Breast epithelium (tissue), 4 donors: ENCODE results near the gene SELENOT. TPM values are rescaled to one million over a fixed set of nuclear protein-coding genes. Genes with fewer than 3 reads are reported as not detected.

ENCODE experiments used
- DNase-seq, 2 donors: peaks; one replicate each; pipeline ENCODE4 v3.0.0-alpha.2; 2019; ENCODE audit warnings: low spot score in 2 of 2
- H3K27ac ChIP-seq, 2 donors: fragments of 200-600 bp; sonication (generic) in 1 of 2; one replicate each; pipeline ENCODE4 v1.5.1; 2016 to 2019; ENCODE audit warnings: mild to moderate bottlenecking in 1 of 2
- H3K27me3 ChIP-seq, 2 donors: fragments of 200-600 bp; sonication (generic) in 1 of 2; one replicate each; pipeline versions ENCODE4 v1.5.1 to v1.6.0; 2017 to 2019; ENCODE audit warnings: control low read depth in 1 of 2, mild to moderate bottlenecking in 1 of 2
- H3K36me3 ChIP-seq: fragments of 200-600 bp; one replicate; pipeline ENCODE4 v1.5.1; 2019
- H3K4me1 ChIP-seq, 2 donors: fragments of 200-600 bp; sonication (generic); one replicate each; pipeline ENCODE4 v1.5.1; 2016 to 2019; ENCODE audit warnings: control low read depth in 1 of 2
- H3K4me3 ChIP-seq, 3 donors: fragments of 200-600 bp; sonication (generic); 1 replicate in 2 of 3; 2 replicates in 1 of 3; pipeline ENCODE4 v1.5.1; 2016 to 2019; ENCODE audit warnings: mild to moderate bottlenecking in 3 of 3, moderate library complexity in 2 of 3
- H3K9me3 ChIP-seq, 2 donors: fragments of 200-600 bp; sonication (generic) in 1 of 2; one replicate each; pipeline ENCODE4 v1.5.1; 2016 to 2019; ENCODE audit warnings: control low read depth in 1 of 2
- CTCF ChIP-seq, 3 donors: fragments of 450-650 bp; IDR thresholded peaks; one replicate each; pipeline ENCODE4 v1.5.1; 2016 to 2017; ENCODE audit warnings: antibody characterized with exemption in 3 of 3, mild to moderate bottlenecking in 3 of 3, moderate library complexity in 3 of 3
- POLR2A ChIP-seq: fragments of 450-650 bp; IDR thresholded peaks from one replicate; pipeline ENCODE4 v1.6.1; 2016; ENCODE audit warnings: antibody characterized with exemption, mild to moderate bottlenecking, moderate library complexity
- POLR2AphosphoS5 ChIP-seq, 3 donors: sonication (generic); formaldehyde crosslinking; IDR thresholded peaks; one replicate each; pipeline ENCODE4 v1.6.1; 2017; ENCODE audit warnings: antibody characterized with exemption in 3 of 3
- intact Hi-C: fragments of 100-400 bp; cut with DNase I; formaldehyde crosslinking; loops from one replicate; pipeline ENCODE4 v1.15.1; 2023; ENCODE audit warnings: low total_unique reads
- total RNA-seq, 3 donors: library from RNA; depleted of rRNA; stranded (reverse); fragments of >200 nt; gene quantifications; one replicate each; pipeline ENCODE4 v1.1.0, GENCODE V29; 2016

Gene SELENOT
- total RNA-seq, 3 donors from 2014 or later, result 86.9 to 143 (median 127) TPM

GRCh38 chr3:150627557-150627956, 24.4 kb downstream of the SELENOT start:
- Histone ChIP-seq H3K9me3 (no peaks in the 10 kb centered on the region), H3K27ac (no peak overlapping the region), H3K4me1 (no peaks in the 10 kb centered on the region), H3K36me3 (no peaks in the 10 kb centered on the region), H3K27me3 (no peaks in the 10 kb centered on the region), H3K4me3 (no peak overlapping the region)
- intact Hi-C loops, result no loop called here
- TF ChIP-seq POLR2AphosphoS5 (IDR thresholded peaks at IDR 0.05) (no peak), CTCF (IDR thresholded peaks at IDR 0.05) (no peak), POLR2A (no peak)
- DNase-seq, result no peak

GRCh38 chr3:150631515-150632221, 28.5 kb downstream of the SELENOT start:
- H3K4me3 ChIP-seq, result no peak overlapping the region
- H3K36me3 ChIP-seq, result no peaks in the 10 kb centered on the region
- H3K27ac ChIP-seq, result no peak overlapping the region
- intact Hi-C loops, result no loop called here
- no peaks in the 10 kb centered on the region for H3K9me3 ChIP-seq
- no peaks in the 10 kb centered on the region for H3K27me3 ChIP-seq
- TF ChIP-seq POLR2A, result no peak
- no peak for DNase-seq
- no peaks in the 10 kb centered on the region for H3K4me1 ChIP-seq

- Histone ChIP-seq H3K9me3 (no peaks in the 10 kb centered on the region), H3K27ac (no peak overlapping the region), H3K36me3 (no peaks in the 10 kb centered on the region), H3K4me1 (no peaks in the 10 kb centered on the region), H3K27me3 (no peaks in the 10 kb centered on the region), H3K4me3 (no peak overlapping the region)
- no peak for DNase-seq
- TF ChIP-seq POLR2A (no peak), POLR2AphosphoS5 (IDR thresholded peaks at IDR 0.05) (no peak), CTCF (IDR thresholded peaks at IDR 0.05) (no peak)
- intact Hi-C loops, result no loop called here
Measured at GRCh38 chr3:150635076-150635475, 32.0 kb downstream of the SELENOT start.

GRCh38 chr3:150635526-150635925, 32.4 kb downstream of the SELENOT start:
- DNase-seq, result no peak
- Histone ChIP-seq H3K27ac (no peak overlapping the region), H3K9me3 (no peaks in the 10 kb centered on the region), H3K36me3 (no peaks in the 10 kb centered on the region), H3K27me3 (no peaks in the 10 kb centered on the region), H3K4me3 (no peak overlapping the region), H3K4me1 (no peaks in the 10 kb centered on the region)
- TF ChIP-seq POLR2A, result no peak
- TF ChIP-seq POLR2AphosphoS5 (IDR thresholded peaks at IDR 0.05), result no peak
- no peak for TF ChIP-seq CTCF (IDR thresholded peaks at IDR 0.05)
- intact Hi-C loops, result no loop called here

GRCh38 chr3:150636258-150636657, 33.1 kb downstream of the SELENOT start:
- H3K27me3 ChIP-seq, result no peaks in the 10 kb centered on the region
- H3K9me3 ChIP-seq, result no peaks in the 10 kb centered on the region
- DNase-seq, result no peak
- H3K36me3 ChIP-seq, result no peaks in the 10 kb centered on the region
- no peak overlapping the region for H3K27ac ChIP-seq
- TF ChIP-seq POLR2AphosphoS5 (IDR thresholded peaks at IDR 0.05) (no peak), CTCF (IDR thresholded peaks at IDR 0.05) (no peak), POLR2A (no peak)
- intact Hi-C loops, result no loop called here
- no peak overlapping the region for H3K4me3 ChIP-seq
- no peaks in the 10 kb centered on the region for H3K4me1 ChIP-seq
